ENCODE results near the gene LAMA2.

The LAMA2 gene

GRCh38 chr6:129280293-129280644 lies 397.3 kb downstream of the LAMA2 start:
- DNase-seq: no peak

- DNase-seq: peak; percentile 22
These were observed 397.8 kb downstream of the LAMA2 start for GRCh38 chr6:129280749-129281148.

- DNase-seq: no peak
These were observed 398.3 kb downstream of the LAMA2 start for GRCh38 chr6:129281168-129281796.

- no peak for DNase-seq
These were observed 399.1 kb downstream of the LAMA2 start for GRCh38 chr6:129282019-129282418.

GRCh38 chr6:129284225-129284624 lies 401.3 kb downstream of the LAMA2 start:
- DNase-seq: no peak

GRCh38 chr6:129287231-129288177 lies 404.6 kb downstream of the LAMA2 start:
- no peak for DNase-seq

GRCh38 chr6:129289442-129289841 lies 406.5 kb downstream of the LAMA2 start:
- DNase-seq: no peak

GRCh38 chr6:129292836-129293235 lies 409.9 kb downstream of the LAMA2 start:
- DNase-seq: no peak

- DNase-seq: no peak
These were observed 414.7 kb downstream of the LAMA2 start for GRCh38 chr6:129297592-129297991.

GRCh38 chr6:129302671-129303070 lies 419.7 kb downstream of the LAMA2 start:
- no peak for DNase-seq

GRCh38 chr6:129306826-129307225 lies 423.9 kb downstream of the LAMA2 start:
- no peak for DNase-seq

- DNase-seq: no peak
These were observed 424.9 kb downstream of the LAMA2 start for GRCh38 chr6:129307845-129308244.

GRCh38 chr6:129309154-129309553 lies 426.2 kb downstream of the LAMA2 start:
- DNase-seq: no peak

- DNase-seq: no peak
These were observed 429.9 kb downstream of the LAMA2 start for GRCh38 chr6:129312880-129313279.

GRCh38 chr6:129314575-129314974 lies 431.6 kb downstream of the LAMA2 start:
- DNase-seq: no peak

- DNase-seq: no peak
These were observed 435.2 kb downstream of the LAMA2 start for GRCh38 chr6:129317931-129318820.

- DNase-seq: no peak
These were observed 438.0 kb downstream of the LAMA2 start for GRCh38 chr6:129320892-129321291.

GRCh38 chr6:129321303-129321702 lies 438.4 kb downstream of the LAMA2 start:
- DNase-seq: no peak

- DNase-seq: no peak
These were observed 441.4 kb downstream of the LAMA2 start for GRCh38 chr6:129324345-129324744.

- no peak for DNase-seq
These were observed 446.7 kb downstream of the LAMA2 start for GRCh38 chr6:129329678-129330077.

- no peak for DNase-seq
These were observed 448.7 kb downstream of the LAMA2 start for GRCh38 chr6:129331450-129332138.

- DNase-seq: no peak
These were observed 452.9 kb downstream of the LAMA2 start for GRCh38 chr6:129335792-129336191.

- DNase-seq: no peak
These were observed 455.7 kb downstream of the LAMA2 start for GRCh38 chr6:129338683-129339082.
